Mesothelial cell of epicardium (in vitro differentiated cells): ENCODE measurements around the gene ACTL10. TPM values are rescaled to one million over a fixed set of nuclear protein-coding genes. Genes with fewer than 3 reads are reported as not detected.
"Not testable (repeated sequence)": the region's sequence is repeated elsewhere in the genome, so short reads cannot be mapped to it uniquely, and the experiment has no call there.

Experiments
- DNase-seq, 2 experiments: peaks; one replicate each; pipeline ENCODE4 v3.0.0; 2021; ENCODE audit warnings: low spot score in 2 of 2; ENCODE audit not compliant: unreplicated experiment in 2 of 2
- H3K27ac Mint-ChIP-seq: 2 replicates; pipeline ENCODE4 v1.8.0; 2021; ENCODE audit warnings: mixed read lengths
- H3K27me3 Mint-ChIP-seq: 2 replicates; pipeline ENCODE4 v1.8.0; 2021; ENCODE audit warnings: low read depth, mixed read lengths
- H3K36me3 Mint-ChIP-seq: 2 replicates; pipeline ENCODE4 v1.8.0; 2021; ENCODE audit warnings: mixed read lengths
- H3K4me1 Mint-ChIP-seq: 2 replicates; pipeline ENCODE4 v1.8.0; 2021; ENCODE audit warnings: mixed read lengths
- H3K4me3 Mint-ChIP-seq: 2 replicates; pipeline ENCODE4 v1.8.0; 2021; ENCODE audit warnings: mild to moderate bottlenecking, moderate library complexity, mixed read lengths
- H3K9me3 Mint-ChIP-seq: 2 replicates; pipeline ENCODE4 v1.8.0; 2021; ENCODE audit warnings: mixed read lengths
- total RNA-seq: library from RNA; stranded (reverse); gene quantifications from 3 replicates; pipeline ENCODE4 v1.2.1, GENCODE V29; 2021
- TF ChIP-seq, protein P1 (sequence below): fragments of 200-600 bp; sonication (generic); IDR thresholded peaks from one replicate; pipeline ENCODE4 v1.5.0; 2021; ENCODE audit warnings: antibody characterized with exemption; ENCODE audit not compliant: unreplicated experiment

Gene ACTL10
- total RNA-seq, 1 donor from 2014 or later: 0.63 TPM

DNA sequence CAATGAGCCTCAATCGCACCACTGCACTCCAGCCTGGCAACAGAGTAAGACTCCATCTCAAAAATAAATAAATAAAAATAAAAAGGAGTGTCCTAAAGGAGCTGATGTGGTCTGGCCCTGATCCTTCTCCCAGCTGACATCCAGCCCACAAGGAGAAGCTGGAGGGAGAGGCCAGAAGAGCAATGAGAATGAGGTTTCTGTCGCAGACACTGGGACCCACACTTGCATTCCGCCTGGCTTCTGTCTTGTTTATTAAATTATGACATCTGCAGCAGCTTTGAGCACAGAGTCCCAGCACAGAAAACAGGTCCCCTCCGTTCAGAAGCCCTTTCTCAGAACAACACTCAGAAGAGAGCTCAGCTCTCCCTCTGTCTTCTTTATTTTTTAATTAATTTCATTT lies 29.7 kb downstream of the ACTL10 start:
- Mint-ChIP-seq H3K4me3 (no peak overlapping the region), H3K9me3 (no peaks in the 10 kb centered on the region), H3K27me3 (no peaks in the 10 kb centered on the region), H3K36me3 (no peaks in the 10 kb centered on the region), H3K4me1 (peaks cover 7% of the 10 kb centered on the region), H3K27ac (no peak overlapping the region)
- TF ChIP-seq, protein P1, sequence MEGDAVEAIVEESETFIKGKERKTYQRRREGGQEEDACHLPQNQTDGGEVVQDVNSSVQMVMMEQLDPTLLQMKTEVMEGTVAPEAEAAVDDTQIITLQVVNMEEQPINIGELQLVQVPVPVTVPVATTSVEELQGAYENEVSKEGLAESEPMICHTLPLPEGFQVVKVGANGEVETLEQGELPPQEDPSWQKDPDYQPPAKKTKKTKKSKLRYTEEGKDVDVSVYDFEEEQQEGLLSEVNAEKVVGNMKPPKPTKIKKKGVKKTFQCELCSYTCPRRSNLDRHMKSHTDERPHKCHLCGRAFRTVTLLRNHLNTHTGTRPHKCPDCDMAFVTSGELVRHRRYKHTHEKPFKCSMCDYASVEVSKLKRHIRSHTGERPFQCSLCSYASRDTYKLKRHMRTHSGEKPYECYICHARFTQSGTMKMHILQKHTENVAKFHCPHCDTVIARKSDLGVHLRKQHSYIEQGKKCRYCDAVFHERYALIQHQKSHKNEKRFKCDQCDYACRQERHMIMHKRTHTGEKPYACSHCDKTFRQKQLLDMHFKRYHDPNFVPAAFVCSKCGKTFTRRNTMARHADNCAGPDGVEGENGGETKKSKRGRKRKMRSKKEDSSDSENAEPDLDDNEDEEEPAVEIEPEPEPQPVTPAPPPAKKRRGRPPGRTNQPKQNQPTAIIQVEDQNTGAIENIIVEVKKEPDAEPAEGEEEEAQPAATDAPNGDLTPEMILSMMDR: no peak
- DNase-seq: no peak

DNA sequence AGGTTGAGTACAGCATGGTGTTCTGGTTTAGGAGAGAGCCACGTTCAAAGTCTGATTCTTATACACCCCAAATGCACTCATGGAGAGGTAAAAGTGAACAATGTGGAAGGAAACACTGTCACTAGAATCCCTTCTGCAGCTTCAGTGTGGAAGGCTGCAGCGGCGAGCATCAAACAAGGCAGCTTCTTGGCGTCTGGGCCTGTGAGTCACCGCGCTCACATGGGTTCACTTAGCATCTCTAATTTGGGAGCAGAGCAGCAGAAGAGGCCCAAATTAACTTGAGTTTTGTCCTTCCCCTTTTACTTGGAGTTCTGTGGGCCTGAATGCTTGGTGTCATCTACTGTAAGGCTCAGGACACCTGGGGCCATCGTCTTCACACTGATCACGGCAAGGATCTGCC lies 30.4 kb downstream of the ACTL10 start:
- TF ChIP-seq, protein P1: no peak
- H3K27ac Mint-ChIP-seq: no peak overlapping the region
- no peak for DNase-seq
- no peaks in the 10 kb centered on the region for H3K27me3 Mint-ChIP-seq
- peaks cover 4% of the 10 kb centered on the region for H3K36me3 Mint-ChIP-seq
- H3K4me1 Mint-ChIP-seq: peaks cover 7% of the 10 kb centered on the region
- H3K9me3 Mint-ChIP-seq: no peaks in the 10 kb centered on the region
- H3K4me3 Mint-ChIP-seq: no peak overlapping the region

DNA sequence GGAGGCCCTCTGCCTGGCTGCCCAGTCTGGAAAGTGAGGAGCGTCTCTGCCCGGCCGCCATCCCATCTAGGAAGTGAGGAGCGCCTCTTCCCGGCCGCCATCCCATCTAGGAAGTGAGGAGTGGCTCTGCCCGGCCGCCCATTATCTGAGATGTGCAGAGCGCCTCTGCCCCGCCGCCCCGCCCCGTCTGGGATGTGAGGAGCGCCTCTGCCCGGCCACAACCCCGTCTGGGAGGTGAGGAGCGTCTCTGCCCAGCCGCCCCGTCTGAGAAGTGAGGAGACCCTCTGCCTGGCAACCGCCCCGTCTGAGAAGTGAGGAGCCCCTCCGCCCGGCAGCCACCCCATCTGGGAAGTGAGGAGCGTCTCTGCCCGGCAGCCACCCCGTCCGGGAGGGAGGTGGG lies 32.2 kb downstream of the ACTL10 start:
- not testable (repeated sequence) for H3K36me3 Mint-ChIP-seq, H3K27me3 Mint-ChIP-seq, DNase-seq, H3K9me3 Mint-ChIP-seq, H3K4me3 Mint-ChIP-seq, H3K4me1 Mint-ChIP-seq, H3K27ac Mint-ChIP-seq

DNA sequence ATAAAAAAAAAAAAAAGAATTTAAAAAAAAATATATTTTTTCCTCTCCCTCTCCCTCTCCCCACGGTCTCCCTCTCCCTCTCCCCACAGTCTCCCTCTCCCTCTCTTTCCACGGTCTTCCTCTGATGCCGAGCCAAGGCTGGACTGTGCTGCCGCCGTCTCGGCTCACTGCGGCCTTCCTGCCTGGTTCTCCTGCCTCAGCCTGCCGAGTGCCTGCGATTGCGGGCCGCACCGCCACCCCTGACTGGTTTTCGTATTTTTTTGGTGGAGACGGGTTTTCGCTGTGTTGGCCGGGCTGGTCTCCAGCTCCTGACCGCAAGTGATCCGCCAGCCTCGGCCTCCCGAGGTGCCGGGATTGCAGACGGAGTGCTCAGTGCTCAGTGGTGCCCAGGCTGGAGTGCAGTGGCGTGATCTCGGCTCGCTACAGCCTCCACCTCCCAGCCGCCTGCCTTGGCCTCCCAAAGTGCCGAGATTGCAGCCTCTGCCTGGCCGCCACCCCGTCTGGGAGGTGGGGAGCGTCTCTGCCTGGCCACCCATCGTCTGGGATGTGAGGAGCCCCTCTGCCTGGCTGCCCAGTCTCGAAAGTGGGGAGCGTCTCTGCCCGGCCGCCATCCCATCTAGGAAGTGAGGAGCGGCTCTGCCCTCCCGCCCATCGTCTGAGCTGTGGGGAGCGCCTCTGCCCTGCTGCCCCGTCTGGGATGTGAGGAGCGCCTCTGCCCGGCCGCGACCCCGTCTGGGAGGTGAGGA lies 34.1 kb downstream of the ACTL10 start:
- not testable (repeated sequence) for DNase-seq, H3K4me1 Mint-ChIP-seq, H3K27ac Mint-ChIP-seq, H3K27me3 Mint-ChIP-seq, H3K9me3 Mint-ChIP-seq, H3K4me3 Mint-ChIP-seq, H3K36me3 Mint-ChIP-seq

DNA sequence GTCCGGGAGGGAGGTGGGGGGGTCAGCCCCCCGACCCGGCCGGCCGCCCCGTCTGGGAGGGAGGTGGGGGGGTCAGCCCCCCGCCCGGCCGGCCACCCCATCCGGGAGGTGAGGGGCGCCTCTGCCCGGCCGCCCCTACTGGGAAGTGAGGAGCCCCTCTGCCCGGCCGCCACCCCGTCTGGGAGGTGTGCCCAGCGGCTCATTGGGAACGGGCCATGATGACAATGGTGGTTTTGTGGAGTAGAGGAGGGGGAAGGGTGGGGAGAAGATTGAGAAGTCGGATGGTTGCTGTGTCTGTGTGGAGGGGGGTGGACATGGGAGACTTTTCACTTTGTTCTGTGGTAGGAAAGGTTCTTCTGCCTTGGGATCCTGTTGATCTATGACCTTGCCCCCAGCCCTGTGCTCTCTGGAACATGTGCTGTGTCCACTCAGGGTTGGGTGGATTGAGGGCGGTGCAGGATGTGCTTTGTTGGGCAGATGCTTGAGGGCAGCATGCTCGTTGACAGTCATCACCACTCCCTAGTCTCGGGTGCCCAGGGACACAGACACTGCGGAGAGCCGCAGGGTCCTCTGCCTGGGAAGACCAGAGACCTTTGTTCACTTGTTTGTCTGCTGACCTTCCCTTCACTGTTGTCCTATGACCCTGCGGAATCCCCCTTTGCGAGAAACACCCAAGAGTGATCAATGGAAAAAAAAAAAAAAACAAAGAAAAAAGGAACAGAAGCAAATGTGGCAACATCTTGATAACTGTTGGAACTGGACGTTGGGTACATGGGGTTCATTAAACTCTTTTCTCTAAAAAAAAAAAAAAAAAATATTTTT lies 35.1 kb downstream of the ACTL10 start:
- TF ChIP-seq, protein P1: no peak
- no peak overlapping the region for H3K27ac Mint-ChIP-seq
- H3K4me1 Mint-ChIP-seq: no peaks in the 10 kb centered on the region

DNA sequence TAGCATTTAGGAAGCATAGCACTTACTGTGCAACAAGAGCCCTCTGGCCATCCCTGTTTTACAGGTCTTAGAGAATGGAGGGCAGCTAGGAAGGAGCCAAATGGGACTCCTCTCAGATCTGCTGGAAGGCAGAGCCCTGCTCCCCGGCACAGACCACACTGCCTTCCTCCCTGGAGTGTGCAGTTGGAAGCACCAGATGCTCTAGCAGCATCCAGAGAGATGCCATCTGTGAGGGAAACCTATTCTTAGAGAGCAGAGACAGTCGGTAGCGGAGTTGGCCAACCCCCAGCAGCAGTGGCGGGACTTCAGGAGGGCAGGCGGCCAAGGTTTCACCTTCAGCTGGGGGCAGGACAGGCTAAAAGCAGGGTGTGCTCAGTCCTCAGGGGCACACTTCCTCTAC lies 36.1 kb downstream of the ACTL10 start:
- no peaks in the 10 kb centered on the region for H3K4me1 Mint-ChIP-seq
- peaks cover 4% of the 10 kb centered on the region for H3K36me3 Mint-ChIP-seq
- TF ChIP-seq, protein P1: no peak
- no peak overlapping the region for H3K27ac Mint-ChIP-seq
- no peaks in the 10 kb centered on the region for H3K9me3 Mint-ChIP-seq
- DNase-seq: no peak
- no peak overlapping the region for H3K4me3 Mint-ChIP-seq
- no peaks in the 10 kb centered on the region for H3K27me3 Mint-ChIP-seq

More for the DNA sequence above, 35.1 kb downstream of the ACTL10 start:
- Mint-ChIP-seq H3K36me3 (peaks cover 4% of the 10 kb centered on the region), H3K4me3 (no peak overlapping the region), H3K27me3 (no peaks in the 10 kb centered on the region), H3K9me3 (no peaks in the 10 kb centered on the region)
- no peak for DNase-seq
